GM23338 (cell line): ENCODE data around the gene NGDN.

Source experiments
- CTCF ChIP-seq, 2 experiments: fragments of 200-600 bp in 1 of 2; sonication (generic) in 1 of 2; conservative IDR thresholded peaks; 2 replicates each; pipeline versions ENCODE4 v1.5.1 to v1.6.1; 2016 to 2017; ENCODE audit warnings: antibody characterized with exemption in 2 of 2, low read depth in 2 of 2, mild to moderate bottlenecking in 2 of 2, moderate library complexity in 1 of 2
- EZH2phosphoT487 ChIP-seq: fragments of 200-600 bp; sonication (generic); IDR thresholded peaks from one replicate; pipeline ENCODE4 v1.8.1; 2018; ENCODE audit warnings: antibody characterized with exemption; ENCODE audit not compliant: unreplicated experiment
- STAT1 ChIP-seq: IDR thresholded peaks from one replicate; pipeline ENCODE4 v1.6.1; 2016; ENCODE audit warnings: antibody characterized with exemption; ENCODE audit not compliant: unreplicated experiment

GRCh38 chr14:23452237-23452636 is 17.3 kb upstream of the NGDN start:
- no peak for TF ChIP-seq CTCF (conservative IDR thresholded peaks at IDR 0.05; ENCODE audit: low read depth in 2 of 2)
- TF ChIP-seq STAT1: no peak
- TF ChIP-seq EZH2phosphoT487: no peak
